Endothelial cell of umbilical vein (primary cell): Measurements from ENCODE around the gene DHFR.

Source experiments
- POLR2A ChIP-seq: IDR thresholded peaks from 2 replicates; pipeline ENCODE4 v1.6.1; 2012; ENCODE audit warnings: low read depth, mild to moderate bottlenecking, control low read depth, low read length
- POLR2AphosphoS5 ChIP-seq: IDR thresholded peaks from 2 replicates; pipeline ENCODE4 v1.6.1; 2012; ENCODE audit warnings: low read depth, mild to moderate bottlenecking, control low read depth, low read length, moderate library complexity; ENCODE audit not compliant: insufficient read depth
- TF ChIP-seq, protein P1 (sequence below): IDR thresholded peaks from 2 replicates; pipeline ENCODE4 v1.6.1; 2011; ENCODE audit not compliant: insufficient read depth, insufficient read length
- TF ChIP-seq, protein P2 (sequence below), 2 donors: IDR thresholded peaks; 1 replicate in 1 of 2; 2 replicates in 1 of 2; pipeline ENCODE4 v1.5.1; 2011; ENCODE audit warnings: low read length in 2 of 2, mild to moderate bottlenecking in 2 of 2, moderate library complexity in 2 of 2, control low read depth in 1 of 2, inconsistent platforms in 1 of 2, low read depth in 1 of 2; ENCODE audit not compliant: insufficient read depth in 1 of 2; ENCODE audit errors: extremely low read depth in 1 of 2

DNA sequence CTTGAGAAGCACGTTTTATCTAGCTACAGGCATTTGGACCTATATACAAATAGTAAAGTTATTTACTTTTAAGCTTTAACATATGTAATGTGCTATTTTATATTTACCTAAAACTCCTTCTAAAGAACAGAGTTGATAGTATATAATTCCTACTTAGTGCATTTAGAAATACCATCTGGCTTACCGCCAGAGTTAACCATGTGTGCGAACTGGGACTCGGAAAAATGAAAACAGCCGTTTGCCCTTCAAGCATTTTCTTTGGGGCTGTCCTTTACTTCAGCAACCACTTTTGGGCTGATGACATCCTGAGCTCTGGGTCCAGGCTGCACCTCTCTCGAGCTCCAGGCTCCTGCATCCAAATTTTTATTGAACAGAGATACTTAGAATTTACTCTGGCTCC lies 21.9 kb upstream of the DHFR start:
- TF ChIP-seq, protein P1, sequence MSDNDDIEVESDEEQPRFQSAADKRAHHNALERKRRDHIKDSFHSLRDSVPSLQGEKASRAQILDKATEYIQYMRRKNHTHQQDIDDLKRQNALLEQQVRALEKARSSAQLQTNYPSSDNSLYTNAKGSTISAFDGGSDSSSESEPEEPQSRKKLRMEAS, result no peak
- TF ChIP-seq POLR2AphosphoS5, result no peak
- TF ChIP-seq, protein P2, sequence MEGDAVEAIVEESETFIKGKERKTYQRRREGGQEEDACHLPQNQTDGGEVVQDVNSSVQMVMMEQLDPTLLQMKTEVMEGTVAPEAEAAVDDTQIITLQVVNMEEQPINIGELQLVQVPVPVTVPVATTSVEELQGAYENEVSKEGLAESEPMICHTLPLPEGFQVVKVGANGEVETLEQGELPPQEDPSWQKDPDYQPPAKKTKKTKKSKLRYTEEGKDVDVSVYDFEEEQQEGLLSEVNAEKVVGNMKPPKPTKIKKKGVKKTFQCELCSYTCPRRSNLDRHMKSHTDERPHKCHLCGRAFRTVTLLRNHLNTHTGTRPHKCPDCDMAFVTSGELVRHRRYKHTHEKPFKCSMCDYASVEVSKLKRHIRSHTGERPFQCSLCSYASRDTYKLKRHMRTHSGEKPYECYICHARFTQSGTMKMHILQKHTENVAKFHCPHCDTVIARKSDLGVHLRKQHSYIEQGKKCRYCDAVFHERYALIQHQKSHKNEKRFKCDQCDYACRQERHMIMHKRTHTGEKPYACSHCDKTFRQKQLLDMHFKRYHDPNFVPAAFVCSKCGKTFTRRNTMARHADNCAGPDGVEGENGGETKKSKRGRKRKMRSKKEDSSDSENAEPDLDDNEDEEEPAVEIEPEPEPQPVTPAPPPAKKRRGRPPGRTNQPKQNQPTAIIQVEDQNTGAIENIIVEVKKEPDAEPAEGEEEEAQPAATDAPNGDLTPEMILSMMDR (IDR thresholded peaks at IDR 0.05; ENCODE audit: extremely low read depth in 1 of 2, insufficient read depth in 1 of 2, low read depth in 1 of 2, low read length in 2 of 2), result no peak
- TF ChIP-seq POLR2A, result no peak
